GM18498 (cell line): ENCODE measurements around the gene UBE2V1.
"Not testable (repeated sequence)": the region's sequence is repeated elsewhere in the genome, so short reads cannot be mapped to it uniquely, and the experiment has no call there.

ENCODE experiments used
- ATAC-seq: cut with Tn5 transposase; IDR thresholded peaks from one replicate; pipeline ENCODE4 v1.9.1; 2021; ENCODE audit warnings: mild to moderate bottlenecking, moderate library complexity; ENCODE audit not compliant: unreplicated experiment

UBE2V1 gene

DNA sequence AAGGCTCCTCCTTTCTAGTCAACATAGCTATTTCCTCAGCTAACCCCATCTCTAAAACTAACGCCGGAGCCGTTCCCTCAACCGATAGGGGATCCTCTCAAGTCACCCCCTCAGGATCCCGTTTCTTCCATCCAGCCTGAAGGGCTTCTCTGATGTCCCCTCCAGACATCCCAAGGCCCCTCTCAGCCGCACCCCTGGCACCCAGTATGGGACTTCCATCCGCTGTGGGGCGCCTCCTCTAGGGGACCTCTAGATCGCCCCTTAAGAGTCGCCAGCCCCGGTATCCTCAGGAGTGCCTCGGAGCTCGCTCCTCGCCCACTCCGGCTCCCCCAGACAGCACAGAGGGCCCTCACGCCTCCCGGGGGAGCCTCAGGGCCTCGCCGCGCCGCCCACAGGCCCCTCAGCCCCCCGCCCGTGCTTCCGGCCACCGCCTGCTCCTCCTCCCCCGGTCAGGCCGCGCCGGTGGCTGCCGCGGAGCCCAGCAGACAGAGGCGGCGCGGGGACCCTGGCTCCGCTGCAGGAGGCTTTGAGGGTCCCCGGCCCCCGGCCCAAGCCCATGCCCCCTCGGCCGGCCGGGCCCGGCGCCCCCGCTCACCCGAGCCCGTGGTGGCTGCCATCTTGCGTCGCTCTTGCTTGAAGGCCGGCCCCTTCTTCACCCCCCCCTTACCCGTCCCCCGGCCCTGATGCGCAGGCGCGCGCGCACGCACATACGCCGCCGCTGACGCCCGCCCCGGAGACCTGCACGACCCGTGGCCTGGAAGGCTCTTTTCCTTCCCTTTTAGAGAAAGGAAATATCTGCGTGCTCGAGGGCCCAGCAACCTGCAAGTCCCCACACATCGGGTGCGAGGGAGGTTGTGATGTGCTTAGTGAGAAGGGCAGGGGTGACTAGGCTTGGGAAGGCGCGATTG is at the start of gene UBE2V1:
Gene UBE2V1 (minus strand): TSS at position 639 of the 908 bp plus-strand sequence. CDS start 22 bp downstream, at position 617.
- ATAC-seq, result peak; percentile 41

- ATAC-seq, result not testable (repeated sequence)
Measured at GRCh38 chr20:50161494-50161893, 48.5 kb upstream of the UBE2V1 start.

DNA sequence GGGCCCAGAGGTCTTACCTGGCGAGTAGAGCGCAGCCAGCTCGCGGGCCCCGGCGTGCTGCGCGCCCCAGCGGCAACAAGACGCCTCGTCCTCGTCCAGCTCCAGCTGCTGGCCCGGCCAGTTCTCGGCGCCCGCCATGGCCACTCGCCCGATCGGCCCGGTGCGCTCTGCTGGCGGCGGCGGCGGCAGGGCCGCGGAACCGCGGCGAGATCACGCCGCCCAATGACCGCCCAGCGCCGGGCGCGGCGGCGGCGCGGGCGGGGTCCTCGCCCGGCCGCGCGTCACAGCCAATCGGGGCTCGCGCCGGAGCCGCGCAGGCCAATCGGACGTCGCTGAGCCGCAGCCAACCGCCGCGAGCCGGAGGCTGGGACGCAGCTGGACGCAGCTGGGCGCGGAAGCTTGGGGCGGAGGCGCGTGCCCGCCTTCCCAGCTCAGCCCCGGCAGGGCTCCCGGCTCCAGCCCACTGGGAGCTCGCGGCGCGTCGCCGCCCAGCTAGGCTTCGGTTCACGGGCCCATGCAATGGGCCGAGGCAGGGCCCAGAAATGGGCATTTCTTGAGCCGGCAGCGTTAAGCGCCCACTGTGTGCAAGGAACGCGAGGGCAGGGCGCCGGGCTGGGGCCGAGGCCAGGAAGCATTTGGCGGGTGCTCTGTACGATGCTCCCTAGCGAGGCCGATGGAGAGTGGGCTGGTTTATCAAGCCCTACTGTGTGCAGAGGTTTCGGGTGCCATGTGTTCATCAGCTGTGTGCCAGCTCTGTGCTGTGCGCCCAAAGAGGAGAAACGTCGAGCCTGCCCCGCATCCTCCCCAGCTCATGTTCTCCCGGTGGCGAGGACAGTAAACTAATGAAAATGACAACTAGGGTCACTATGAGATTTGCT is 40.8 kb upstream of the UBE2V1 start, which contains the start of gene PEDS1:
Gene PEDS1 (minus strand): TSS at position 224 of the 878 bp plus-strand sequence. CDS start 86 bp downstream, at position 138.
- peak; percentile 95 for ATAC-seq

- ATAC-seq, result peak; percentile 20
Measured at GRCh38 chr20:50153153-50153499, 40.2 kb upstream of the UBE2V1 start.

- no peak for ATAC-seq
Measured at GRCh38 chr20:50152394-50153152, 39.6 kb upstream of the UBE2V1 start.

- no peak for ATAC-seq
Measured at GRCh38 chr20:50151034-50151743, 38.2 kb upstream of the UBE2V1 start.

GRCh38 chr20:50149481-50150254 is 36.7 kb upstream of the UBE2V1 start:
- no peak for ATAC-seq

DNA sequence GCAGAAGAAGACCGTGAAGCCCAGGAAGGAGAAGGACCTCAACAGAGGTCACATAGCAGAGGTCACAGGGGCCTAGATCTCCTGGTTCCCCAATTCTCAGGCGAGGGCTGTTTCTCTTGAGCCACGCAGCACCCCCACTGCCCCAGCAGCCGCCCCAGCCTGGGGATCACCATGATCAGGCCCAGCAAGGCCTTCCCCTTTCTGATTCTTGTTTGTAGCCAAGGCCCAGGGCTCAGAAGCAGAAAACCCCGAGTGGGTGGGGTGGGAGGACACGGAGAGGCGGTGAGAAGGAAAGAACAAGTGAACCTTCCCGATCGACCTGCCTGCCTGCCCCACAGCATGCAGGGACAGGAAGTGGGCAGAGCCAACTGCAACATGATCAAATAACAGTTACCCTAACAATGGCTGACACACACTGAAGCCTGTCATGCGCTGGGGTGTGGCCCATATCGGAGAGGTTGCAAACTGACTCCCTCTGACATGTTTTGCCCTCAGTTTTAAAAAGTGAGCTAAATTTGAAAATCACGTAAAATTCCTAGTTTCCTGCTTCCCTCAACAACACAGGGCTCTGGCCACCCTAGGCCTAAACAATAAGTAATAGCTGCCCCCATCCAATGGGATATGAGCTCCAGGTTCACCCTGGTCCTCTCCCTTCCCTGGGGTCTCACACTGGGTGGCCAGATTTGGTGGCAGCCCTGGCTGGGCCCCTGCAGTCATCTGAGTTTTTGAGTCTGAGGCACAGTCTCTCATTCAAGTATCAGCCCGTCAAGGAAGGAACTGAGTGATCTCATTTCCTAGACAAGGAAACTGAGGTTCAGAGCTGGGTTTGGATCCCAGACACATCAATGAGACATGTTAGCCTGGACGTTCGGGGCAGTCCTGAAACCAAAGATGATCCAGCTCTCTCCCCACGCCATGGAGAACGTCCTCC is 34.0 kb upstream of the UBE2V1 start:
- ATAC-seq, result peak; percentile 80

GRCh38 chr20:50146214-50146613 is 33.3 kb upstream of the UBE2V1 start:
- no peak for ATAC-seq

DNA sequence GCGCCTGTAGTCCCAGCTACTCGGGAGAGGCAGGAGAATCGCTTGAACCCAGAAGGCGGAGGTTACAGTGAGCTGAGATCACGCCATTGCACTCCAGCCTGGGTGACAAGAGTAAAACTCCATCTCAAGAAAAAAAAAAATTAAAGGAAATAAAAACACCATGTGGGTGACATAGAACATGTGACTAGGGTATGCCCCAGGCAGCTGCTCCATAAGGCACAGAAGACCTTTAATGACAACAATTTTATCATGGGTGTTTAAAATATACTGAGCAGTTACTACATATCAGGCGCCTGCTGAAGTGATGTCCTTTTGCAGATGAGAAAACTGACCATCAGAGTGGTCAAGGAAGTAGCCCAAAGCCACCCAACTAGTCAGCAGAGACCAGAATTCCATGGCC is 32.6 kb upstream of the UBE2V1 start:
- no peak for ATAC-seq

DNA sequence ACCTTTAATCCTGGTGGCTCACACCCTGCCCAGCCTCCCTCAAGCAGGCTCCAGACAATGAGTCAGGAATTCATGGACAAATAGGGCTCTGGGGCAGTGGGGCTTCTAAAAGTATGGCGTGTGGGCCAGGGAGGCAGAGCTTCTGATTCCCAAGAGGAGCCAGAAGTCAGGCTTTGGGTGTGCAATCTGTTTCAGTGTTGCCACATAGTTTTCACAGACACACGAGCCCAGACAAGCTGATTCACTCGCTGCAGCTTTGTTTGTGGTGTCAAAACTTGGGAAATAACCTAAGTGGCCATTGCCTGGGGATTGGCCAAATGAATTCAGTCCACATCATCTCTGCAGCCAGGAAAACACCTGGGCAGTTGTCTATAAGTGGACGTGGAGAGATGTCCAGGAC is 31.4 kb upstream of the UBE2V1 start:
- no peak for ATAC-seq

GRCh38 chr20:50142812-50143211 is 29.9 kb upstream of the UBE2V1 start:
- no peak for ATAC-seq

DNA sequence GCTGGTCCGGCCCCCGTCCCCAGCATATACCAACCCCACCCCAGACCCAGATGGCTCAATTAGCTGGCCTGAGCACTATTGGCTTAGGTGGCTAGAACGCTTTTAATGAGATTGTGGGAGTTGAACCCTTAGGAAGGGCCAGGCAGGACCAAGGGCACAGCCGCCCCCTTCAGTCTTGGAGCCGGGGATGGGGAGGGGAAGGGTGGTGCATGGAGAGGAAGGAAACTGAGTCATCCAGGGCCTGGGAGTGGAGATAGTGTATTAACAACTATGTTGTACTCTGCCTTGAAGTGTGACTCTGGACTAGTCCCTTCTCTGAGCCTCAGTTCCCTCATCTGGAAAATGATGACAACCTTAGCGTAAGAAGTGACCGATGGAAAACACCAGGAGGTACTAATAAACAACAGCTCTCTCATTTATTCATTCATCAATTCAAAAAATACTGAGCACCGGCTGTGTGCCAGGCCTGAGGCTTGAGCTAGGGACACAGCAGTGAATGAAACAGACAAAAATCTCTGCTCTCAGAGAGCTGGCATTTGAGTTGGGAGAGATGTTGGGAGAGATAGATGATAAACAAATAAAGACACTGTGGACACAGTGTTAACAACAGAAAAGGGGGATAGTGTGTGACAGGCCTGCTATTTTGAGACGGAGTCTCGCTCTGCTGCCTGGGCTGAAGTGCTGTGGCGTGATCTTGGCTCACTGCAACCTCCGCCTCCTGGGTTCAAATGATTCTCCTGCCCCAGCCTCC is 29.0 kb upstream of the UBE2V1 start:
- no peak for ATAC-seq

DNA sequence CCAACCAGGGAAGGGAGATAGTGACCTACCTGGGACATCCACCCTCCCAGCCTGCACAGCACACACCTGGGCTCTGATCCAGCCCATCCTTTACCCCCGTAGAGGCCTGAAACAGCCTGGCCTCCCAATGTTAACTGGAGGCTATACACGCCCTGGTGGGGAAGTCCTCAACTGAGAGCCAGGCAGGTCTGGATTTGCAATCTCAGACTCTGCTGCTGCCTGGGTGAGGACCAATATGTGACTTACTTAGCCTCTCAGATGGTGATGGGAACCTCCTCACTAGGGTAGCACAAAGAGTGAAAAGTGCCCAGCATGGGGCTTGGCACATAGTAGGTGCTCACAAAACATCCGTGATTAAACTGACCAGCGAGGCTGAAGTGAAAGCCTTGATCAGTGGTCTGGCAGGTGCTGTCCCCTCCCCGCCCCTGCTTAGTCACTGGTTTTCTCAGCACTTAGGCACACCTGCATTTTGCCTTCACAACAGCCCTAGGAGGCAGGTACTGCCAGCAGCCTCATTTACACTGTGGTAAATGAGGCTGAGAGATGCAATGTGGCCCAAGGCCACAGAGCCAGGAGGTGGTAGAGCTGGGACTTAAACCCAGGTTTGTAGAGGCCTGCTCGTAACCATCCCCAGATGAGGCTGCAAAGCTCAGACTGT is 28.2 kb upstream of the UBE2V1 start:
- no peak for ATAC-seq

DNA sequence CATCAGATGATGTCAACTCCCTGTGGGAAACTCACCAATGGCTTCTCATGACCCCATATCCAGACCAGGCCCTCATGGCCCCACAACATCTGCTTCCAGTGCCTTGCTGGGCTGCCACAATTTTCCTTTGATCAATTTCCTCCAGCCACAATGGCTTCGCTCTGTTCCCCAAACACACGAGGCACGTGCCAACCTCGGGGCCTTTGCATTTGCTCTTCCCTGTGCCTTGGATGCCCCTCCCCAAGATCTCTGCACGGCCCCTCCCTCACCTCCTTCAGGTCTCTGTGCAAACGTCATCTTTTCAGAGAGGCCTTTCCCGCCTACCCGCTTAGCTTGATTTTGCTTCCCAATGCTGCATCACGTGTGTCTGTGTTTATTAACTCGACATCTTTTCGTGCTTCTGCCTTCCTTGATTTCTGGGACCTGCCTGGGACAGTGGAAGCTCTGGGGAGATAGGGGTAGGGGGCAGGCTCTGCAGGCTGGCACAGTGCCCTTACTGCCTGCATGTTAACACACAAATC is 27.4 kb upstream of the UBE2V1 start:
- no peak for ATAC-seq

DNA sequence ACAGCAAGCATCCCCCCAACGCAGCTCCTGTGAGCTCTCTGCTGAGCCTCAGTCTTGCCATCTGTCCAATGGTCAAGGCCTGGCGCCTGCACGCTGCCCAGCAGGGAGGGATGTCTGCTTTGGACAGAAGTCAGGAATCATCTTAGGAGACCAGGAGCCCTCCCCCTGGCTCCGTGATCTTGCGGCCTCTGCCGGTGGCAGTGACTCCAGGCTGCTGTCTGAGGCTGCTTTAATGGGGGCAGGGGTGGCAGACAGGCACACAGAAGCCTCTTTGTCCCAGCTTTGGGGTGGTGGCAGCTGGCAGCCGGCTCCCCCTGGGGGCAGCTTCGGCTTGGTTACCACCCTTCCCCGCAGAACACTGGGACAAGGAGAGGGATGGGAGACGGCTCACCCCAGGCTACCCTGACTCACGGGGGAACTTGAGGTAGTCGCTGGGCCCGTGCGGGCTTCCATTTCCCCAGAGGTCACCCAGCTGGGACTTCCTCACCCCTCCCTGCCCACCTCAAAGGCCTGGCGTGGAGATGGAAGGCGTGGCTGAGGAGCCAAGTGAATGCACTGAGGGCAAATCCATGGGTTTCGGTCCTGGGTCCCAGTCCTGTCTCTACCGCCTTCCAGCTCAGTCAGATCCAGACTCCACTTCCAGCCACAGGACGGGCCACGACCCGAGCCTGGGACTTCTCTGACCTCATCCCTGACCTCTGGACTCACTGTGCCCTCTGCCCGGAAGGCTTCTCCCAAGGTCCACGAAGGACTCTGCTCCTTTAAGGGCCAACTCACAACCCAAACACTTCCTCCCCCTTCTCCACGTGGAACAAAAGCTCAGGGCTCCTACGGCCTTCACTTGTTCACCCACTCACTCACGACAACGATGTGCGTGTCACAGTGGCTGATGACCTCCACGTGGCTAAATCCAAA is 25.8 kb upstream of the UBE2V1 start:
- no peak for ATAC-seq
